PC-3 (cell line): ENCODE results near the gene TTLL12.

Experiments used
- CTCF ChIP-seq: fragments of 300-600 bp; sonication (generic); conservative IDR thresholded peaks from 2 replicates; pipeline ENCODE4 v1.5.1; 2017; ENCODE audit warnings: antibody characterized with exemption, low read depth, mild to moderate bottlenecking, low read length
- EZH2 ChIP-seq: fragments of 300-600 bp; sonication (generic); IDR thresholded peaks from one replicate; pipeline ENCODE4 v1.6.1; 2017; ENCODE audit warnings: antibody characterized with exemption, mild to moderate bottlenecking, low read length; ENCODE audit not compliant: unreplicated experiment

- TF ChIP-seq CTCF, result no peak
- no peak for TF ChIP-seq EZH2
Observed at GRCh38 chr22:43167001-43167589, 19.8 kb downstream of the TTLL12 start.
